Osteoblast (primary cell): ENCODE measurements around the gene OR2S2. TPM values are rescaled to one million over a fixed set of nuclear protein-coding genes. Genes with fewer than 3 reads are reported as not detected.
A peak's percentile ranks its signal among the peaks of the same experiment; 100 is the strongest.

Experiments
- DNase-seq: peaks from one replicate; pipeline ENCODE4 v3.0.0; 2011; ENCODE audit warnings: low spot score, mixed read lengths; ENCODE audit not compliant: insufficient read length; ENCODE audit errors: missing footprints
- H2AFZ ChIP-seq: 2 replicates; pipeline ENCODE4 v1.6.0; 2011; ENCODE audit warnings: mild to moderate bottlenecking, low read length
- H3K27ac ChIP-seq: 2 replicates; pipeline ENCODE4 v1.5.1; 2011; ENCODE audit warnings: mild to moderate bottlenecking, low read depth, low read length, moderate library complexity
- H3K27me3 ChIP-seq: 2 replicates; pipeline ENCODE4 v1.6.0; 2012; ENCODE audit warnings: mild to moderate bottlenecking, control low read depth, inconsistent platforms, low read length, moderate library complexity; ENCODE audit not compliant: insufficient read depth
- H3K36me3 ChIP-seq: 2 replicates; pipeline ENCODE4 v1.5.1; 2011; ENCODE audit warnings: mild to moderate bottlenecking, low read length, control low read depth, moderate library complexity; ENCODE audit not compliant: insufficient read depth
- H3K4me1 ChIP-seq: 2 replicates; pipeline ENCODE4 v1.5.1; 2011; ENCODE audit warnings: mild to moderate bottlenecking, low read length, control low read depth, moderate library complexity; ENCODE audit not compliant: insufficient read depth
- H3K4me2 ChIP-seq: 2 replicates; pipeline ENCODE4 v1.6.0; 2011; ENCODE audit warnings: mild to moderate bottlenecking, low read length; ENCODE audit not compliant: insufficient read depth
- H3K4me3 ChIP-seq: fragments of 200-600 bp; sonication (generic); 3 replicates; pipeline ENCODE4 v1.5.1; 2012; ENCODE audit warnings: mild to moderate bottlenecking, low read length, inconsistent platforms; ENCODE audit not compliant: insufficient read depth
- H3K79me2 ChIP-seq: 2 replicates; pipeline ENCODE4 v1.6.0; 2012; ENCODE audit warnings: mild to moderate bottlenecking, low read length, control low read depth, inconsistent platforms; ENCODE audit not compliant: insufficient read depth
- H3K9me3 ChIP-seq: 2 replicates; pipeline ENCODE4 v1.5.1; 2011; ENCODE audit warnings: low read depth, low read length, control low read depth
- H4K20me1 ChIP-seq: 2 replicates; pipeline ENCODE4 v1.6.0; 2012; ENCODE audit warnings: mild to moderate bottlenecking, low read length, control low read depth; ENCODE audit not compliant: insufficient read depth
- total RNA-seq: library from RNA; depleted of rRNA; stranded (reverse); fragments of >200 nt; gene quantifications from 2 replicates; pipeline ENCODE4 v1.2.3, GENCODE V29; 2012
- TF ChIP-seq, protein P1 (sequence below): IDR thresholded peaks from 2 replicates; pipeline ENCODE4 v1.5.1; 2011; ENCODE audit warnings: mild to moderate bottlenecking, low read depth, low read length, moderate library complexity; ENCODE audit errors: extremely low read depth

The OR2S2 gene
- total RNA-seq, 1 donor: under 0.01 TPM

DNA sequence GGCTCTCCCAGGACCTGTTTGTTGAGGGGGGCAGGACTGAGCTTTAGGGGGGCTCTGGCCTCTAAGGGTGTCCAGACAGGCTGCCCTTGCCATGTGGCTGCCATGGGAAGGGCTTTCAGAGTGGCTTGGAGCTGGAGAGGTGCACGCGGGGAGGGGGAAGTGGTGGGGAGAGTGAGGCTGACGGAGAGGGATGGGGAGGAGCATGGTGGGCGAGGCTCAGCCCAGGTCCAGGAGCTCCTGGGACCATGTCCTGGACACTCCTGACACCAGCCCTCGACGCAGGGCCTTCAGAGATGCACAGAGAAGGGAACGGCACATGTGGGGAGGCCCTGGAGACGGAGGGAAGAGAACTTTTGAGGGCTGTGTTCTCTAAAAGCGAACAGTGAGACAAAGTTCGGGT lies 46.3 kb downstream of the OR2S2 start:
- Histone ChIP-seq H3K27ac (no peak overlapping the region), H3K79me2 (peaks cover 4% of the 10 kb centered on the region), H3K4me3 (no peak overlapping the region), H3K27me3 (no peaks in the 10 kb centered on the region), H3K36me3 (no peaks in the 10 kb centered on the region), H3K4me2 (no peak overlapping the region), H3K9me3 (no peaks in the 10 kb centered on the region), H2AFZ (no peak overlapping the region), H3K4me1 (peaks cover 30% of the 10 kb centered on the region), H4K20me1 (no peaks in the 10 kb centered on the region)
- no peak for DNase-seq
- TF ChIP-seq, protein P1, sequence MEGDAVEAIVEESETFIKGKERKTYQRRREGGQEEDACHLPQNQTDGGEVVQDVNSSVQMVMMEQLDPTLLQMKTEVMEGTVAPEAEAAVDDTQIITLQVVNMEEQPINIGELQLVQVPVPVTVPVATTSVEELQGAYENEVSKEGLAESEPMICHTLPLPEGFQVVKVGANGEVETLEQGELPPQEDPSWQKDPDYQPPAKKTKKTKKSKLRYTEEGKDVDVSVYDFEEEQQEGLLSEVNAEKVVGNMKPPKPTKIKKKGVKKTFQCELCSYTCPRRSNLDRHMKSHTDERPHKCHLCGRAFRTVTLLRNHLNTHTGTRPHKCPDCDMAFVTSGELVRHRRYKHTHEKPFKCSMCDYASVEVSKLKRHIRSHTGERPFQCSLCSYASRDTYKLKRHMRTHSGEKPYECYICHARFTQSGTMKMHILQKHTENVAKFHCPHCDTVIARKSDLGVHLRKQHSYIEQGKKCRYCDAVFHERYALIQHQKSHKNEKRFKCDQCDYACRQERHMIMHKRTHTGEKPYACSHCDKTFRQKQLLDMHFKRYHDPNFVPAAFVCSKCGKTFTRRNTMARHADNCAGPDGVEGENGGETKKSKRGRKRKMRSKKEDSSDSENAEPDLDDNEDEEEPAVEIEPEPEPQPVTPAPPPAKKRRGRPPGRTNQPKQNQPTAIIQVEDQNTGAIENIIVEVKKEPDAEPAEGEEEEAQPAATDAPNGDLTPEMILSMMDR: no peak

DNA sequence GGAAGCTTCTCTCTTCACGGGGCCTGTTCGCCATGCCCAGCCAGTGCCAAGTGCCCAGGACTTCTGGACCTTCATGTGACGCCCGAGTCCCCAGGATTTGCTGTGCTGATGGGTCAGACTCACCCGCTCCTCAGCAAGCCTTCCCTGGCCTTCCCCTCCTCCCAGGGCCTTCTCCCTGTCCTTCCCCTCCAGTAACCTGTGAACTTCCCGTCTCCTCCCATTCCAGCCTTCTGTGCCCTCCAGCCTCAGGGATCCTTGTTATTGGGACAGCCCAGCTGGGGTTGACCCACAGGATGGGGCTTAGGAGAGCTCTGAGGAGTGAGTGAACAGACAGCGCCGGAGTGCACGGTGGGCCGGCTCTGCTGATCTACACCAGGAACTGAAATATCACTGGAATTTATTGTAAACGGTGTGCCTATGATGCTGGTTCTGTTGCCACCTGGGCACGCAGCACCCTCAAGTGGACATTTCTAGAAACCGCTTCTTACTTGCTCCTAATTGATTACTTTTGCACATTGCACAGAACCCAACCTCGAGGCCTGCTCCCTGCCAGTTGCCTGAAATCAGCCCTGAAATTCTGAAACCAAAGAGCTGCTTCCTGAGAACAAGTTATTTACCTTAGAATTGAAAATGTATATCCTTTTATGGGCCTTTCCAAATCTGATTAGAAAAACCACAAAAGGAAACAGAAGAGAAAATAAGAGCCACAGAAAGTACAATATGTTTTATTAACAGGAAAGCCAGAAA lies 47.2 kb downstream of the OR2S2 start:
- H3K36me3 ChIP-seq: no peaks in the 10 kb centered on the region
- DNase-seq: peak; percentile 91
- no peaks in the 10 kb centered on the region for H3K27me3 ChIP-seq
- H3K27ac ChIP-seq: peak overlapping the region; percentile 21
- H3K4me3 ChIP-seq: no peak overlapping the region
- H4K20me1 ChIP-seq: no peaks in the 10 kb centered on the region
- H3K9me3 ChIP-seq: no peaks in the 10 kb centered on the region
- peaks cover 4% of the 10 kb centered on the region for H3K79me2 ChIP-seq
- H2AFZ ChIP-seq: no peak overlapping the region
- TF ChIP-seq, protein P1: peak; percentile 68
- no peak overlapping the region for H3K4me2 ChIP-seq
- peaks cover 39% of the 10 kb centered on the region for H3K4me1 ChIP-seq

DNA sequence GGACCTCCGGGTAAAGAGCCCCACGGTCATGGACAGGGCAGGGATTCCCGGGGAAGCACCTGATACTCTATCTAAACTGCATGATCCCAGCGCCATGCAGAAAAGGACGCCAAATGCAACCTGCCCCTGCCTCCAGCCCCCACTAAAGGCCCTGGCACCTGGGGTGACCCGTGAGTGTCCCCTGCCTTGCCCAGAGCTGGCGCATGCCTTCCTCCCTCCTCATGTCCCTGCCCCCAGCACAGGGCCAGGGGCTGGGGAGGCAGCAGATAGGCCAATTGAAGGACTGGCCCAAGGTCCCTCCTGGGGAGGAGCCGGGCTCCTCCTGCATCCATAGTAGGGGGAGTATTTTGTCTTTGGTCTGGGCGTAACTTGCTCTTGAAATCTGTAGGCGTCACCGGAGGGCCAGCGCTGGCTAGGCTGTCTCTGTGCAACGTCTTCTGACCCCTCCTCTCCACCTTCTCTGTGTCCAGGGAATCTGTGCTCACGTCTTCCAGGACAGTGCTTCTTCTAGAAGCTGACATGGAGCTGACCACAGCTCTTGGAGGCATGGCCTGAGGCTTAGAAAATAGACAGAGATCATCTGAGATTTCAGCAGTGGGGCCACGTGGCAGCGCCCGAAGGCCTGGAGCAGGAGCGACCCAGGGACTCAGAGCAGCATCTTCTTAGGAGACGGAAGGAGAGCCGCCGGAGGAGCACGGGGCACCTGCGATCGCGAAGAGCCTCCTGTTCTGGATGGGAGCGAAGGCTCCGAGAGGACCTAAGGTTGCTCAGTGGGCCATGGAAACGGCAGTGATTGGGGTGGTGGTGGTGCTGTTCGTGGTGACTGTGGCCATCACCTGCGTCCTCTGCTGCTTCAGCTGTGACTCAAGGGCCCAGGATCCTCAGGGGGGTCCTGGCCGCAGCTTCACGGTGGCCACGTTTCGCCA lies 48.0 kb downstream of the OR2S2 start:
- TF ChIP-seq, protein P1: no peak
- no peaks in the 10 kb centered on the region for H4K20me1 ChIP-seq
- no peaks in the 10 kb centered on the region for H3K9me3 ChIP-seq
- peaks cover 4% of the 10 kb centered on the region for H3K79me2 ChIP-seq
- H3K4me3 ChIP-seq: no peak overlapping the region
- peak overlapping the region; percentile 95 for H3K27ac ChIP-seq
- no peaks in the 10 kb centered on the region for H3K36me3 ChIP-seq
- H3K27me3 ChIP-seq: no peaks in the 10 kb centered on the region
- peaks cover 47% of the 10 kb centered on the region for H3K4me1 ChIP-seq
- no peak overlapping the region for H2AFZ ChIP-seq
- DNase-seq: peak; percentile 29
- H3K4me2 ChIP-seq: no peak overlapping the region

DNA sequence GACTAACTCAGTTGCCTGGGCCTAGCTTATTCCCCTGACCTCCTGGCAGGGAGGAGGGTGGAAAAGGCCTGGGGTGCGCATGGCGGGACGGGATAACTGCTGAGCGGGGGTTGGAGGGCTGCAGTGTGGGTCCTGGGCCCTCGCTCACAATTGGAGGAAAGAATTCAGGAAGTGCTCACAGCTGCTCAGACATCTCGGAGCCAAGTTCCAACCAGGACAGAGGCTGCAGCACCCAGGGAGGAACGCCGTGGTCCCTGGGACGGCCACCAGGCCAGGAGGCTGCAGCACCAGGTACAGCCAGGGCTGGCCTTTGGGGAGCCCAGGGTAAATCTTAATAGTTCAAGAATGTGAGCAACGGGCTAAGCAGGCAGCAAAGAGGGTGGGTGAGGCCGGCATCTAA lies 48.7 kb downstream of the OR2S2 start, which contains the start of gene SPAAR:
SPAAR (plus strand) TSS at position 217 of the 400 bp plus-strand sequence. CDS start 974 bp downstream, outside the sequence.
- Histone ChIP-seq H3K4me2 (peak within 1 kb of the TSS; percentile 57), H3K4me3 (peak within 1 kb of the TSS; percentile 56), H3K27me3 (no peaks in the 10 kb centered on the region), H2AFZ (peak within 1 kb of the TSS; percentile 49), H4K20me1 (no peaks in the 10 kb centered on the region), H3K27ac (peak within 1 kb of the TSS; percentile 95), H3K79me2 (peaks cover 4% of the 10 kb centered on the region), H3K9me3 (no peaks in the 10 kb centered on the region), H3K4me1 (peaks cover 54% of the 10 kb centered on the region), H3K36me3 (no peaks in the 10 kb centered on the region)
- DNase-seq: peak; percentile 21
- TF ChIP-seq, protein P1: no peak
